HG03469 (cell line): ENCODE results near the gene PLA2G6.

ENCODE experiments used
- ATAC-seq: cut with Tn5 transposase; IDR thresholded peaks from one replicate; pipeline ENCODE4 v1.9.1; 2021; ENCODE audit warnings: mild to moderate bottlenecking, moderate library complexity, moderate number of reproducible peaks; ENCODE audit not compliant: unreplicated experiment

The PLA2G6 gene

GRCh38 chr22:38074181-38075104 lies 107.2 kb downstream of the PLA2G6 start:
- ATAC-seq, result no peak

DNA sequence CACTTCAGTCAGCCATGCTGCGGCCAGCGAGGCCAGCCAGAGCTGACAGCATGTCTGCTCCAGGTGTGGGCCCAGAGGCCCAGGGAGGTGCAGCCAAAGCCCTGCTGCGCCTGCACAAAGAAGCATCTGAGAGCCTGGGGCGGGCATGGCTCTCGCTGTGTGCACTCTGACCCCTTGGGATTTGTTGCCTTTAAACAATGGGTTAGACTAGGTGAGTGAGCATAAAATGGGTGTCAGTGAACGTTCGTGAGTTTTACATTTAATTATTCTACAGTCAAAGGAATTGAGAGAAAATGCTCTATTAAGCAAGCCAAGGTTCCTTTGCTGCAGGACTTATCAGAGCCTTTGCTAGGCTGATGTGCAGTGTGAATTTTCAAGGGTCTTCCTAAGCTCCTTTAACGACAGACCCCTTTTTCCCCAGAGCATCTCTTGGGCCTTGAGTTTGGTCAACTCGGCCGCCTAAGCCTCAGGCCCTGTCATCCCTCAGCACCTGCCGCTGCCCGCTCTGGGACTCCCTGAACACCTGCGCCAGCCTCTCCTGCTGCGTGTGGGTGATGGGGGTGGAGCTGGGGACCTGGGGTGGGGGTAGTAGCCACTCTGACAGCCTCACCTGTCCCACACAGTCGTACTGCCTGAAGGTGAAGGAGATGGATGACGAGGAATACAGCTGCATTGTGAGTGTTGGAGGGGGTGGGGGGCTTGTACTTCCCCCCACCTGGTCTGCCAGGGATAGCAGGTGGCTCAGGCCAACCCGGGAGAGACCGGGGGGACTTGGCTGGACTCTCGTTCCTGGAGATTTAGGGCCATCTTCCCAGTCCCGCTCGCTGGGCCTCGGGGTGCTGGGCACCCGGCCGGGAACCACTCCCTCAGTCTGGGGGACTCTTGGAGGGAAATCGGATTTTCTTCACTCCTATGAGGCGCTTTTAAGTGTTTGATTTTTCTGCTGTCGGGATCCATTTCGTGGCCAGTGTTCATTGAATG lies 108.2 kb downstream of the PLA2G6 start:
- ATAC-seq, result no peak

DNA sequence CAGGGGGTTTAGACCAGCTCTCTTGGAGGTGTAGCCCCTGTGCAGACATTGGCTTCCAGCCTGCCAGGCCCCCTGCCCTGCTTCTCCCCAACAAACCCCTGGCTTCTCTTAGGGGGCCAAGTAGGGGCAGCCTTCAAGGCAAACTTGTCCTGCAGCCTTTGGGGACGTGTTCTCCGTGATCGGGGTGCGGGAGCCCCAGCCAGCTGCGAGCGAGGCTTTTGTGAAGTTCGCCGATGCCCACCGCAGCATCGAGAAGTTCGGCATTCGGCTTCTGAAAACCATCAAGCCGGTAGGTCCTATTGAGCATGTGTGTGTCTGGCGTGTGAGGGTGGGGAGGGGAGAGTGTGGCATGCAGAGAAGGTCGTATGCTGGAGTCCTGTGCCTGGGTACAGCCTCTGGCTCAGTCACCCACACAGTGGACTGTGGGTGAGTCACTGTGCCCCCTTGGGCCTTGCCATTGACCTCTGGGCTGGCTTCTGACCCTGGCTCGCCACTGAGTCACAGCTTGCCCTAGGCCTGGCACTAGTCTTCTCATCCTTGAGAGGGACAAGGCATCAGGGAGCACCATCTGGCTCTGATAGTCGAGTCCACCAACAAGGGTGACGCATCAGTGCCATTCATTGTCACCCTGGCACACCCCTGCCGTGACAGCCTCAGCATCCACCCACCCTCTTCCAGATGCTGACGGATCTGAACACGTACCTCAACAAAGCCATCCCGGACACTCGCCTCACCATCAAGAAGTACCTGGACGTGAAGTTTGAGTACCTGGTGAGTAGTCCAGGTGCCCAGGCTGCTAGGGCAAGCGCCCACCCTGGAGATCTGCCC lies 109.1 kb downstream of the PLA2G6 start:
- no peak for ATAC-seq

GRCh38 chr22:38071421-38072321 lies 110.0 kb downstream of the PLA2G6 start:
- no peak for ATAC-seq

GRCh38 chr22:38070250-38070921 lies 111.2 kb downstream of the PLA2G6 start:
- ATAC-seq, result no peak

- ATAC-seq, result no peak
These were observed 112.0 kb downstream of the PLA2G6 start for GRCh38 chr22:38069372-38070249.

- ATAC-seq, result no peak
These were observed 112.8 kb downstream of the PLA2G6 start for GRCh38 chr22:38068641-38069371.

DNA sequence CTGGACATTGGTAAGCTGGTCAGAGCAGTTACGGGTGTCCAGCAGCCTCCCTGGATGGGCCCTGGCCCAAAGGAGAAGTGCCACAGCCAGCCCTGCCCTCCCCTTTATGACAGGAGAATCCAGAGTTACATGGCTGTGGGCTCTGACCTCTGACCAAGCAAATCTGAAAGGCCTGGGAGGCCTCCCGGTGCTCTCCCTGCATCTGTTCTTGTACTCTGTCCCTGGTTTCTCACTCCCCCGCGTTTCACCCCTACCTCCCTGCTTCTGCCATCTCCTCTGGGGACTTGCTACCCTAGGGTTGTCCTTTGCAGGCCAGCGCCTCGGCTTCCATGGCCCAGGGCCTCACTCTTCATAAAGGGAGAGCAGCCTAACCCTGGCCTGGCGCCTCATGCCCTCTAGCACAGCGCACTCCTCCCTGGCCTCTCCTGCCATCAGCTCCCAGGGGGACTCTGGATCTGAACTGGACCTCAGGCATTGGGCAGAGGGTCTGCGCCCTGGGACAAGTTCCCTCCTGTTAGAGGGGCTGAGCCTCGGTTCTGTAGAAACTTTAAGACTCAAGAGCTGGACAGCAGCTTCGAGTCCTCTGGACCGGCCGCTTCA lies 113.8 kb downstream of the PLA2G6 start:
- ATAC-seq, result no peak

DNA sequence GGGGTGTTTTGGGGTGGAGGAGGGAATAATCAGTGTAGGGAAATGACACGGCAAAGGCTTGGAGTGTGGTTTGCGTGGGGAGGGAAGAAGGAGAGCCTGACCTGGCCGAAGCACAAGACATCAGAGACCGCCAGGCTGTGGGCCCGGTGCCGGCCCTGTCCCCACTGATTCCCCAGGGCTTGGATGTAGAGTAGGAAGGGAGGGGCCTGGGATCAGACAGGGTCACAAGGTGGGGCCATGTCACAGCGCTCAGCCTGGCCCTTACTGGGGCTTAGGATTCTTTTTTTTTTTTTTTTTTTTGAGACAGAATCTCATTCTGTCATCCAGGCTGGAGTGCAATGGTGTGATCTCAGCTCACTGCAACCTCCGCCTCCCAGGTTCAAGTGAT lies 114.6 kb downstream of the PLA2G6 start:
- no peak for ATAC-seq

- ATAC-seq, result no peak
These were observed 115.1 kb downstream of the PLA2G6 start for GRCh38 chr22:38066381-38067027.

- ATAC-seq, result no peak
These were observed 116.1 kb downstream of the PLA2G6 start for GRCh38 chr22:38065539-38065938.

DNA sequence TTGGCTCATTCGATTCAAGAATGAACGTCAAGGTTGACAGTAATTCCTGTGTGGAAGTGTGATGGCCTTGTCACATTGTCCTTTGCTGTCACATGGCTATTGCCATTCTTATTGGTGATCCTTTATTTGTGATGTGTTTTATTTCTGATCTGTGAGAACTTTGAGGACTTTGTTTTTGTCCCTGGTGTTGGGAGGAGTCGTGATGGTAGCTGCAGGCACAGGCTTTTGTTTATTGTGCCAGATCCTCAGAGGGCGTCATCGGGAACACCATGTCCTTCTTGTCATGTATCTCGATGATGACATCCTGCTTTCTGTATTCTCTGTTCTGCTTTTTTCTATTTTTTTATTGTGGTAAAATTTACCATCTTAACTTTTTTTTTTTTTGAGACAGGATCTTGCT lies 118.8 kb downstream of the PLA2G6 start:
- ATAC-seq, result no peak
